Thoracic aorta (tissue), 2 donors: Measurements from ENCODE around the gene SH3GLB1. TPM values are rescaled to one million over a fixed set of nuclear protein-coding genes. Genes with fewer than 3 reads are reported as not detected.

Experiments
- ATAC-seq: fragments of 150-250 bp; one replicate; pipeline ENCODE4 v1.8.0; 2017; ENCODE audit warnings: low read depth; ENCODE audit not compliant: insufficient number of reproducible peaks, low FRiP score
- DNase-seq: peaks from one replicate; pipeline ENCODE4 v3.0.0-alpha.2; 2020; ENCODE audit warnings: low spot score
- H3K27ac ChIP-seq, 2 donors: fragments of 200-600 bp; sonication (generic); 1 replicate in 1 of 2; 2 replicates in 1 of 2; pipeline ENCODE4 v1.5.1; 2016; ENCODE audit warnings: mild to moderate bottlenecking in 2 of 2, moderate library complexity in 2 of 2
- H3K27me3 ChIP-seq: fragments of 200-600 bp; sonication (generic); replicated peaks from 2 replicates; pipeline ENCODE4 v1.6.0; 2016; ENCODE audit warnings: mild to moderate bottlenecking; ENCODE audit not compliant: insufficient read depth
- H3K36me3 ChIP-seq: fragments of 200-600 bp; sonication (generic); one replicate; pipeline ENCODE4 v1.5.1; 2016
- H3K4me1 ChIP-seq, 2 donors: fragments of 200-600 bp; sonication (generic); 1 replicate in 1 of 2; 2 replicates in 1 of 2; pipeline versions ENCODE4 v1.5.1 to v1.6.0; 2016; ENCODE audit warnings: low read depth in 2 of 2, mild to moderate bottlenecking in 1 of 2; ENCODE audit not compliant: control insufficient read depth in 1 of 2
- H3K4me3 ChIP-seq: fragments of 200-600 bp; sonication (generic); 2 replicates; pipeline ENCODE4 v1.5.1; 2016; ENCODE audit warnings: mild to moderate bottlenecking
- H3K9me3 ChIP-seq: fragments of 200-600 bp; sonication (generic); 2 replicates; pipeline ENCODE4 v1.5.1; 2016
- total RNA-seq, 2 donors: library from RNA; depleted of rRNA; stranded (reverse); fragments of >200 nt; gene quantifications; one replicate each; pipeline versions ENCODE4 v1.1.0 to v1.2.3, GENCODE V29; 2016
- TF ChIP-seq, protein P1 (sequence below): fragments of 200-600 bp; sonication (generic); IDR thresholded peaks from one replicate; pipeline ENCODE4 v1.5.1; 2019; ENCODE audit warnings: antibody characterized with exemption

The SH3GLB1 gene
- total RNA-seq, 2 donors from 2014 or later: 49.1 to 69.6 TPM

DNA sequence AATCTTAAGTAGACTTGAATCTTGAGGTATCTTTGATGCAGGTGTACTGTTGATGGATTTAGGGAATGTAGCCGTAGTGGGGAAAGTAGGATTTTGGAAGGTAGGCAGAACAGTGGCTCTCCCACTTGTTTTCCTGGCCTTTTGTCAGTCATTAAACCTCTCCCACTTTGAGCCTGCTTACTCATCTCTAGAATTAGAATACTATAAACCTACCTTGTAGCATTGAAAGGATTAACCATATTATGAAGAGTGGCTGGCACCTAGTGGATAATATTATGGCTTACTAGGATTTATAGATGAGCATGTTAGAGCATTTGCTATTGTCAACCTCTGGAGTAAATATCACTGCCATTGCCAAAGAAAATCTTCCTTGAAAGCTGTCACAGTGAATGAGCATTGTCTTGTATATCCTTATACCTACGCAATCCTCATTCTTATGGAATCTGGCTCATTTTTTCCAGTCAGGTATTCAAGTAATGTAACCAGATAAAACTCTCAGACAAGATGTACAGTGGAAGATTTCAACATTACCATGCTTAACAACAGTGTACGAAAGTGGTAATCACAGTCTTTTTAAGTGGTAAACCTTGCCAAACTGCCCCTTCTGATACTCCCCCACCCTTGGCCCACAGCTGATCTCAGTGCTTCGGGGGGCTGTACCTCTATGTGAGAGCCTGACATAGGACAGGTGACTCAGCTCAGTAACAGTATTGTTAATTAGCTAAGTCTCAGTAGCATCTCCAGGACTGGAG is 44.4 kb downstream of the SH3GLB1 start:
- Histone ChIP-seq H3K27ac (no peak overlapping the region), H3K27me3 (no peaks in the 10 kb centered on the region), H3K4me1 (peaks cover 0 to 18% of the 10 kb centered on the region in 2 donors), H3K9me3 (no peaks in the 10 kb centered on the region), H3K4me3 (no peak overlapping the region), H3K36me3 (peaks cover 4% of the 10 kb centered on the region)
- DNase-seq: no peak
- ATAC-seq: no peak
- TF ChIP-seq, protein P1, sequence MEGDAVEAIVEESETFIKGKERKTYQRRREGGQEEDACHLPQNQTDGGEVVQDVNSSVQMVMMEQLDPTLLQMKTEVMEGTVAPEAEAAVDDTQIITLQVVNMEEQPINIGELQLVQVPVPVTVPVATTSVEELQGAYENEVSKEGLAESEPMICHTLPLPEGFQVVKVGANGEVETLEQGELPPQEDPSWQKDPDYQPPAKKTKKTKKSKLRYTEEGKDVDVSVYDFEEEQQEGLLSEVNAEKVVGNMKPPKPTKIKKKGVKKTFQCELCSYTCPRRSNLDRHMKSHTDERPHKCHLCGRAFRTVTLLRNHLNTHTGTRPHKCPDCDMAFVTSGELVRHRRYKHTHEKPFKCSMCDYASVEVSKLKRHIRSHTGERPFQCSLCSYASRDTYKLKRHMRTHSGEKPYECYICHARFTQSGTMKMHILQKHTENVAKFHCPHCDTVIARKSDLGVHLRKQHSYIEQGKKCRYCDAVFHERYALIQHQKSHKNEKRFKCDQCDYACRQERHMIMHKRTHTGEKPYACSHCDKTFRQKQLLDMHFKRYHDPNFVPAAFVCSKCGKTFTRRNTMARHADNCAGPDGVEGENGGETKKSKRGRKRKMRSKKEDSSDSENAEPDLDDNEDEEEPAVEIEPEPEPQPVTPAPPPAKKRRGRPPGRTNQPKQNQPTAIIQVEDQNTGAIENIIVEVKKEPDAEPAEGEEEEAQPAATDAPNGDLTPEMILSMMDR: no peak

DNA sequence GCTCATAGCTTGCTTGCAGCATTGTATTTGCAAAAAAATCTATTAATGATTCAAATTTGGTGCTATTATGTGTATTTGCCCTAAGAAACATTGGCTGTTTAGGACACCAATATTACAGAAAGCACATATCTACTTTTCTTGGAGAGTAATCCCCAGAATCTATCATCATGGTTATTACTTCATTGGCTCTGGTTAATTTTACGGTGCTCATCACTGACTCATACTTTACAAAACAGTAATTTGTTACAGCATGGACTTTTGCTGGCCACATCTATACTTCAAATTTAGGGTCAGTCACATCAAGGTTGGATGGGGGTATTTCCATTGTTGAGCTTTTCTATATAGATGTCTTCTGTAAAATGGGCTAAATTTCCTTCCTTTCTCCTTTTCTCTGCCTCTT is 45.7 kb downstream of the SH3GLB1 start:
- Histone ChIP-seq H3K27ac (no peak overlapping the region), H3K9me3 (no peaks in the 10 kb centered on the region), H3K4me3 (no peak overlapping the region), H3K4me1 (peaks cover 0 to 18% of the 10 kb centered on the region in 2 donors), H3K27me3 (no peaks in the 10 kb centered on the region), H3K36me3 (no peaks in the 10 kb centered on the region)
- ATAC-seq (no peak), DNase-seq (no peak)
- TF ChIP-seq, protein P1: no peak

GRCh38 chr1:86750530-86750929 is 46.2 kb downstream of the SH3GLB1 start:
- H3K9me3 ChIP-seq: no peaks in the 10 kb centered on the region
- ATAC-seq: no peak
- no peaks in the 10 kb centered on the region for H3K36me3 ChIP-seq
- DNase-seq: no peak
- no peak overlapping the region for H3K4me3 ChIP-seq
- H3K27me3 ChIP-seq: no peaks in the 10 kb centered on the region
- peaks cover 0 to 18% of the 10 kb centered on the region in 2 donors for H3K4me1 ChIP-seq
- TF ChIP-seq, protein P1: no peak
- no peak overlapping the region for H3K27ac ChIP-seq

DNA sequence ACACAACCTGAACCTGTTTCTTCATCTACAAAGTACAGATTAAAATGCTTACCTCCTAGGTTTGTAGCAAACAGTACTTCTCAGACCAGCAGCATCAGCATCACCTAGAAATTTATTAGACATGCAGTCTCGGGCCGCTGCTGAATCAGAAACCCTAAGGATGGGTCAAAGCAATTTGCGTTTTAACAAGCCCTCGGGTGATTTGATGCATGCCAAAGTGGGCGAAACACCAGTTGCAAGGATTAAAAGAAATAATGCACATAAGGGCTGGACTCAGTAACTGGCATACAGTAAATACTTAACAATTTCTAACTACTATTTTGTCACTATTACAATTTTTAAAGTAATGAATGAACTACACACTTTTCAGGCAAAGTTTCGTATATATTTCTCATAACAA is 47.5 kb downstream of the SH3GLB1 start:
- no peaks in the 10 kb centered on the region for H3K36me3 ChIP-seq
- H3K4me1 ChIP-seq: peaks cover 0 to 18% of the 10 kb centered on the region in 2 donors
- TF ChIP-seq, protein P1: no peak
- no peaks in the 10 kb centered on the region for H3K9me3 ChIP-seq
- DNase-seq: no peak
- no peak overlapping the region for H3K27ac ChIP-seq
- no peak overlapping the region for H3K4me3 ChIP-seq
- ATAC-seq: no peak
- no peaks in the 10 kb centered on the region for H3K27me3 ChIP-seq

- TF ChIP-seq, protein P1: no peak
- Histone ChIP-seq H3K27me3 (no peaks in the 10 kb centered on the region), H3K36me3 (no peaks in the 10 kb centered on the region), H3K4me3 (no peak overlapping the region), H3K9me3 (no peaks in the 10 kb centered on the region), H3K27ac (no peak overlapping the region), H3K4me1 (peaks cover 7 to 12% of the 10 kb centered on the region in 2 donors)
- ATAC-seq: no peak
- no peak for DNase-seq
These were observed 49.3 kb downstream of the SH3GLB1 start for GRCh38 chr1:86753700-86754099.
